HepG2 (cell line): ENCODE measurements around the gene CEBPG. TPM values are rescaled to one million over a fixed set of nuclear protein-coding genes. Genes with fewer than 3 reads are reported as not detected.

Source experiments
- CCAR2 ChIP-seq: fragments of 200-400 bp; formaldehyde crosslinking; optimal IDR thresholded peaks from 2 replicates; pipeline ENCODE3; 2018; ENCODE audit warnings: low read depth, mild to moderate bottlenecking, low read length, moderate library complexity
- HIVEP1 ChIP-seq: sonication (generic); formaldehyde crosslinking; IDR thresholded peaks from 2 replicates; pipeline ENCODE4 v1.4.0; 2020; ENCODE audit warnings: mild to moderate bottlenecking, missing genetic modification reagents
- ISX ChIP-seq: sonication (generic); formaldehyde crosslinking; conservative IDR thresholded peaks from 2 replicates; pipeline ENCODE4 v1.5.0; 2020; ENCODE audit warnings: missing genetic modification reagents
- MED8 ChIP-seq: sonication (generic); formaldehyde crosslinking; IDR thresholded peaks from 2 replicates; pipeline ENCODE4 v1.8.1; 2023; ENCODE audit warnings: mild to moderate bottlenecking, missing genetic modification reagents; ENCODE audit not compliant: insufficient replicate concordance
- MYNN ChIP-seq: sonication (generic); formaldehyde crosslinking; IDR thresholded peaks from 2 replicates; pipeline ENCODE4 v1.4.0; 2020; ENCODE audit warnings: mild to moderate bottlenecking, low read depth, missing genetic modification reagents
- NCOA2 ChIP-seq: sonication (generic); formaldehyde crosslinking; IDR thresholded peaks from 2 replicates; pipeline ENCODE4 v1.8.0; 2022; ENCODE audit warnings: inconsistent platforms
- NFYC ChIP-seq: IDR thresholded peaks from 2 replicates; pipeline ENCODE4 v1.6.1; 2016; ENCODE audit warnings: missing genetic modification reagents, missing compliant biosample characterization
- NONO ChIP-seq, 2 experiments: fragments of 450-650 bp in 1 of 2; sonication (generic) in 1 of 2; formaldehyde crosslinking in 1 of 2; IDR thresholded peaks in 1 of 2; conservative IDR thresholded peaks in 1 of 2; 2 replicates each; pipeline versions ENCODE4 v1.6.1 to v1.8.0; 2017 to 2022; ENCODE audit warnings: mild to moderate bottlenecking in 1 of 2, missing genetic modification reagents in 1 of 2, moderate library complexity in 1 of 2
- PHF20 ChIP-seq: sonication (generic); formaldehyde crosslinking; IDR thresholded peaks from 2 replicates; pipeline ENCODE4 v1.5.0; 2020; ENCODE audit warnings: mild to moderate bottlenecking, missing genetic modification reagents
- RARA ChIP-seq: IDR thresholded peaks from 2 replicates; pipeline ENCODE4 v1.6.1; 2016; ENCODE audit warnings: missing genetic modification reagents, missing compliant biosample characterization
- RFX5 ChIP-seq: IDR thresholded peaks from 2 replicates; pipeline ENCODE4 v1.6.1; 2011; ENCODE audit warnings: low read depth, low read length, improper control_type of control experiment
- SATB2 ChIP-seq: sonication (generic); formaldehyde crosslinking; IDR thresholded peaks from 2 replicates; pipeline ENCODE4 v1.5.0; 2020; ENCODE audit warnings: missing genetic modification reagents
- SYNCRIP ChIP-seq: fragments of 200-400 bp; formaldehyde crosslinking; IDR thresholded peaks from 2 replicates; pipeline ENCODE4 v1.6.1; 2018; ENCODE audit warnings: mild to moderate bottlenecking, low read depth, low read length; ENCODE audit not compliant: insufficient read depth
- YY1 ChIP-seq: IDR thresholded peaks from 2 replicates; pipeline ENCODE4 v1.6.1; 2011; ENCODE audit warnings: low read length, low read depth, moderate library complexity, mild to moderate bottlenecking; ENCODE audit not compliant: insufficient read depth, insufficient replicate concordance
- ZNF12 ChIP-seq: sonication (generic); formaldehyde crosslinking; IDR thresholded peaks from 2 replicates; pipeline ENCODE4 v1.5.0; 2020; ENCODE audit warnings: missing genetic modification reagents
- ZNF251 ChIP-seq: sonication (generic); formaldehyde crosslinking; IDR thresholded peaks from 2 replicates; pipeline ENCODE4 v1.9.0; 2021; ENCODE audit warnings: mild to moderate bottlenecking, missing genetic modification reagents
- ZNF264 ChIP-seq: sonication (generic); formaldehyde crosslinking; IDR thresholded peaks from 2 replicates; pipeline ENCODE4 v1.4.0; 2020; ENCODE audit warnings: missing genetic modification reagents
- ZNF362 ChIP-seq: sonication (generic); formaldehyde crosslinking; IDR thresholded peaks from 2 replicates; pipeline ENCODE4 v1.4.0; 2020; ENCODE audit warnings: missing genetic modification reagents, mild to moderate bottlenecking, borderline replicate concordance
- ZNF713 ChIP-seq: sonication (generic); formaldehyde crosslinking; IDR thresholded peaks from 2 replicates; pipeline ENCODE4 v1.4.0; 2020; ENCODE audit warnings: mild to moderate bottlenecking, missing genetic modification reagents
- ZNF780A ChIP-seq: sonication (generic); formaldehyde crosslinking; IDR thresholded peaks from 2 replicates; pipeline ENCODE4 v1.8.0; 2022; ENCODE audit warnings: mild to moderate bottlenecking, missing genetic modification reagents, moderate library complexity
- ZSCAN20 ChIP-seq: sonication (generic); formaldehyde crosslinking; IDR thresholded peaks from 2 replicates; pipeline ENCODE4 v1.4.0; 2020; ENCODE audit warnings: missing genetic modification reagents, mild to moderate bottlenecking, borderline replicate concordance
- ZSCAN21 ChIP-seq: sonication (generic); formaldehyde crosslinking; IDR thresholded peaks from 2 replicates; pipeline ENCODE4 v1.8.0; 2022; ENCODE audit warnings: mild to moderate bottlenecking, missing genetic modification reagents, moderate library complexity, borderline replicate concordance
- polyA plus RNA-seq, 8 experiments: library from polyadenylated mRNA; depleted of rRNA in 3 of 8; stranded (reverse) in 7 of 8; unstranded in 1 of 8; fragments of >200 nt; fragmentation: Illumina TruSeq in 4 of 8; extraction: Trizol in 4 of 8; gene quantifications; 2 replicates each; pipeline versions ENCODE4 v1.2.1 to v1.2.3, GENCODE V29; 2011 to 2016; ENCODE audit warnings: low read depth in 4 of 8, missing spikeins in 1 of 8, mixed read lengths in 1 of 8; ENCODE audit not compliant: insufficient read depth in 1 of 8
- total RNA-seq, 5 experiments: library from RNA; depleted of rRNA; stranded (reverse); fragments of >200 nt; fragmentation: Illumina TruSeq; extraction: Trizol; gene quantifications; 2 replicates each; pipeline ENCODE4 v1.2.3, GENCODE V29; 2016; ENCODE audit warnings: low read depth in 1 of 5
- TF ChIP-seq, protein P1 (sequence below): sonication (generic); formaldehyde crosslinking; IDR thresholded peaks from 2 replicates; pipeline ENCODE4 v1.4.0; 2020; ENCODE audit warnings: missing genetic modification reagents
- TF ChIP-seq, protein P2 (sequence below): sonication (generic); formaldehyde crosslinking; IDR thresholded peaks from 2 replicates; pipeline ENCODE4 v1.8.1; 2022; ENCODE audit warnings: low read depth, mild to moderate bottlenecking, missing genetic modification reagents

Gene CEBPG
- total and polyA plus RNA-seq, 2 of the 13 experiments (the other 11 are each of a cell fraction or from before 2014, with no cell fraction given), result 25.7 to 34.3 TPM

DNA sequence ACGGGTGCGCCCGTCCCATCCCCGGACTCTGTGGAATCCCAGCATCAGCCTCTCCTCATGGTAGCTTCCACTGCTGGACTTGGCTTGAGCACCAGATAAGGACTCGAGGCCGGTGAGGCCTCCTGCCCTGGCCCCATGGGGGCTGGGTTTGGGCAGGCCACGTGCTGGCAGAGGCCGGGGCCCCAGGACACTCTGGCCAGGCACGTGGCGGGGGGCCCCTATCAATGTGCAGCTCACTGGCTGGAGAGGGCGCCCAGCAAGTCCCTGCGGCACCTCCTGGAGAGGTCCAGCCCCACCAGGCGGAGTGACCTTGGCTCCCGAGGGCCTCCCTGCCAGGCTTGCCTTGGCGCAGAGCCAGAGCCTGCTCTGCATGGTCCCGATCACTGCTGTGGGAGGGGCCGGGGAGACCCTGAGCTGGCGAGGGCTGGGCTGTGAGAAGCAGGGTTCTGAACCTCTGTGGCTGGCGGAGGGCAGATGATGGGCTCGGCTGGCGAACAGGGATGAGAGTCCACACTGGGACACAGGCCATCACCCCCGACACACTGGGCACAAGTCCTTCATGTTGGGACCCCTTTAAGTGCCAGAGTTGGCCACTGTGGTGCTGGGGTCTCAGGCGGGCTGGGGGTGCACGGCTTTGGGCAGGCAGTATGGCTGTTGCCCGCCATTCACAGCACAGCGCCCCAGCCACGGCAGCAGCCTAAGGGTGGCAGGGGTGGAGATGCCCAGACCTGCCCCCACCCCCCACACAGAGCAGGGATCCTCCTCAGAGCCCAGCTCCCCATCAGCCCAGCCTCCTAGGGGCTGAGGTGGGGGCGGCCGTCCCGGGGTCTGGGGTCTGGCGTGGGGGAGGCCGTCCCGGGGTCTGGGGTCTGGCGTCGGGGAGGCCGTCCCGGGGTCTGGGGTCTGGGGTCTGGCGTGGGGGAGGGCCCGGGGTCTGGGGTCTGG, 19.1 kb downstream of the CEBPG start (continued):
- TF ChIP-seq ZNF713, result no peak
- TF ChIP-seq ZNF780A (CRISPR knock-in tag), result peak; percentile 96; the same call in 1 of the 2 replicates
- peak; percentile 69 for TF ChIP-seq NFYC (CRISPR knock-in tag)
- TF ChIP-seq NCOA2 (CRISPR knock-in tag), result peak; percentile 91
- TF ChIP-seq ZNF362, result peak; percentile 74; the same call in 1 of the 2 replicates
- no peak for TF ChIP-seq YY1
- no peak for TF ChIP-seq NONO (IDR thresholded peaks at IDR 0.05)
- TF ChIP-seq NONO (CRISPR knock-in tag; conservative IDR thresholded peaks at IDR 0.05), result peak; percentile 87
- peak; percentile 99 for TF ChIP-seq ZNF251
- TF ChIP-seq, protein P1, sequence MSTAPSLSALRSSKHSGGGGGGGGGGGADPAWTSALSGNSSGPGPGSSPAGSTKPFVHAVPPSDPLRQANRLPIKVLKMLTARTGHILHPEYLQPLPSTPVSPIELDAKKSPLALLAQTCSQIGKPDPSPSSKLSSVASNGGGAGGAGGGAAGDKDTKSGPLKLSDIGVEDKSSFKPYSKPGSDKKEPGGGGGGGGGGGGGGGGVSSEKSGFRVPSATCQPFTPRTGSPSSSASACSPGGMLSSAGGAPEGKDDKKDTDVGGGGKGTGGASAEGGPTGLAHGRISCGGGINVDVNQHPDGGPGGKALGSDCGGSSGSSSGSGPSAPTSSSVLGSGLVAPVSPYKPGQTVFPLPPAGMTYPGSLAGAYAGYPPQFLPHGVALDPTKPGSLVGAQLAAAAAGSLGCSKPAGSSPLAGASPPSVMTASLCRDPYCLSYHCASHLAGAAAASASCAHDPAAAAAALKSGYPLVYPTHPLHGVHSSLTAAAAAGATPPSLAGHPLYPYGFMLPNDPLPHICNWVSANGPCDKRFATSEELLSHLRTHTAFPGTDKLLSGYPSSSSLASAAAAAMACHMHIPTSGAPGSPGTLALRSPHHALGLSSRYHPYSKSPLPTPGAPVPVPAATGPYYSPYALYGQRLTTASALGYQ, result peak; percentile 99
- TF ChIP-seq SATB2 (CRISPR knock-in tag), result peak; percentile 100
- peak; percentile 99 for TF ChIP-seq ZSCAN20 (CRISPR knock-in tag)
- TF ChIP-seq PHF20 (CRISPR knock-in tag), result peak; percentile 71
- peak; percentile 99 for TF ChIP-seq ZNF264
- peak; percentile 99 for TF ChIP-seq ZSCAN21 (CRISPR knock-in tag)
- TF ChIP-seq ISX, result peak; percentile 99
- no peak for TF ChIP-seq CCAR2
- peak; percentile 87; the same call in 1 of the 2 replicates for TF ChIP-seq ZNF12 (CRISPR knock-in tag)
- peak; percentile 99 for TF ChIP-seq MED8 (CRISPR knock-in tag)
- TF ChIP-seq RARA (CRISPR knock-in tag), result peak; percentile 92
- TF ChIP-seq SYNCRIP, result no peak
- TF ChIP-seq HIVEP1 (CRISPR knock-in tag), result peak; percentile 100
- TF ChIP-seq RFX5, result no peak
- peak; percentile 98 for TF ChIP-seq MYNN (CRISPR knock-in tag)
- TF ChIP-seq, protein P2, sequence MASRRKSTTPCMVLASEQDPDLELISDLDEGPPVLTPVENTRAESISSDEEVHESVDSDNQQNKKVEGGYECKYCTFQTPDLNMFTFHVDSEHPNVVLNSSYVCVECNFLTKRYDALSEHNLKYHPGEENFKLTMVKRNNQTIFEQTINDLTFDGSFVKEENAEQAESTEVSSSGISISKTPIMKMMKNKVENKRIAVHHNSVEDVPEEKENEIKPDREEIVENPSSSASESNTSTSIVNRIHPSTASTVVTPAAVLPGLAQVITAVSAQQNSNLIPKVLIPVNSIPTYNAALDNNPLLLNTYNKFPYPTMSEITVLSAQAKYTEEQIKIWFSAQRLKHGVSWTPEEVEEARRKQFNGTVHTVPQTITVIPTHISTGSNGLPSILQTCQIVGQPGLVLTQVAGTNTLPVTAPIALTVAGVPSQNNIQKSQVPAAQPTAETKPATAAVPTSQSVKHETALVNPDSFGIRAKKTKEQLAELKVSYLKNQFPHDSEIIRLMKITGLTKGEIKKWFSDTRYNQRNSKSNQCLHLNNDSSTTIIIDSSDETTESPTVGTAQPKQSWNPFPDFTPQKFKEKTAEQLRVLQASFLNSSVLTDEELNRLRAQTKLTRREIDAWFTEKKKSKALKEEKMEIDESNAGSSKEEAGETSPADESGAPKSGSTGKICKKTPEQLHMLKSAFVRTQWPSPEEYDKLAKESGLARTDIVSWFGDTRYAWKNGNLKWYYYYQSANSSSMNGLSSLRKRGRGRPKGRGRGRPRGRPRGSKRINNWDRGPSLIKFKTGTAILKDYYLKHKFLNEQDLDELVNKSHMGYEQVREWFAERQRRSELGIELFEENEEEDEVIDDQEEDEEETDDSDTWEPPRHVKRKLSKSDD (CRISPR knock-in tag), result peak; percentile 96
